ENCODE measurements around the gene DPP6.

DPP6 gene

DNA sequence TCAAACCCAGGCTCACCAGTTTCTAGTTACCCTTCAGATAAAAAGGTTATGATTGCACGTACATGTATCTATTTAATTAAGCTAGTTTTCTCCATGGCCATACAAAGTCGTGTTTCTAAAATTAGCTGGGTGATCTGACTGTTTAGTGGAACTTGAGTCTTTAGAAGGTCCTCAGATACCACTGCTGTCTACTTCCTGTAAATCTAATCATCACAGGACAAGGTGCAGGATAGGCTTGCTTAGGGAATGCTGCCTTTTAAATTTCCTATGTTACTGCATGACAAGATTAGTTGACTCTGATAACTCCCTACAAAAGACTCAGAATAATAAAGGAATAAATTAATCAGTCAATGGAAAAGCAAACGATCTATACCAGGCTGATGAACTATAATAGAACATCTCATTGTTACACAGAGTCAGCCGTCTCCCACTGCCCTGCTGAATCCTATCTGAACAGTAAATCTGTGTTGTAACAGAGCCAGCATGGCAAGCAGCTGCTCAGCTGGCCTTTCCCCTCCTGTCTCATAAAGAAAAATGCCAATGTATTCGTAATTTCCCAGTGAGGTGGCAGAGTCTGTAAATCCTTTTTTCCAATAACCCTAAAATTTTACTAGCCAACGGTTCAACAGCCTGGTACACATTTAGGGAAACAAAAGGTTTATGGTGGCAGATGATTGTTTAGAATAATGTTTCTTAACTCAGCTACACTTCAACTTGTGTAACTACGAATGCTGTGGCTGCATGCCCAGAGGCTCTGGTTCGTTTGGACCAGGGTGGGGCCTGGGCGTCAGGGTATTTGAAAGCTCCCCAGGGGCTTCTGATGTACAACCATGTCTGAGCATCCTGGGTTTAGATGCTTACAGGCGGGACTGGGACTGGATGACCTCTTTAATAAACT, 632.7 kb downstream of the DPP6 start:
- TF ChIP-seq, protein P1, sequence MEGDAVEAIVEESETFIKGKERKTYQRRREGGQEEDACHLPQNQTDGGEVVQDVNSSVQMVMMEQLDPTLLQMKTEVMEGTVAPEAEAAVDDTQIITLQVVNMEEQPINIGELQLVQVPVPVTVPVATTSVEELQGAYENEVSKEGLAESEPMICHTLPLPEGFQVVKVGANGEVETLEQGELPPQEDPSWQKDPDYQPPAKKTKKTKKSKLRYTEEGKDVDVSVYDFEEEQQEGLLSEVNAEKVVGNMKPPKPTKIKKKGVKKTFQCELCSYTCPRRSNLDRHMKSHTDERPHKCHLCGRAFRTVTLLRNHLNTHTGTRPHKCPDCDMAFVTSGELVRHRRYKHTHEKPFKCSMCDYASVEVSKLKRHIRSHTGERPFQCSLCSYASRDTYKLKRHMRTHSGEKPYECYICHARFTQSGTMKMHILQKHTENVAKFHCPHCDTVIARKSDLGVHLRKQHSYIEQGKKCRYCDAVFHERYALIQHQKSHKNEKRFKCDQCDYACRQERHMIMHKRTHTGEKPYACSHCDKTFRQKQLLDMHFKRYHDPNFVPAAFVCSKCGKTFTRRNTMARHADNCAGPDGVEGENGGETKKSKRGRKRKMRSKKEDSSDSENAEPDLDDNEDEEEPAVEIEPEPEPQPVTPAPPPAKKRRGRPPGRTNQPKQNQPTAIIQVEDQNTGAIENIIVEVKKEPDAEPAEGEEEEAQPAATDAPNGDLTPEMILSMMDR (IDR thresholded peaks at IDR 0.05; ENCODE audit: low read depth, low read length) = no peak
- Histone ChIP-seq H3K27ac (no peak overlapping the region), H3K36me3 (no peaks in the 10 kb centered on the region), H3K27me3 (ENCODE audit: insufficient read depth, low read depth, severe bottlenecking) (peaks cover 87% of the 10 kb centered on the region), H3K4me3 (ENCODE audit: low read depth, low read length) (no peak overlapping the region), H3K9me3 (ENCODE audit: severe bottlenecking) (no peaks in the 10 kb centered on the region)
- no peak for DNase-seq

- Histone ChIP-seq H3K27me3 (ENCODE audit: insufficient read depth, low read depth, severe bottlenecking) (peaks cover 87% of the 10 kb centered on the region), H3K9me3 (ENCODE audit: severe bottlenecking) (no peaks in the 10 kb centered on the region), H3K4me3 (ENCODE audit: low read depth, low read length) (no peak overlapping the region), H3K36me3 (no peaks in the 10 kb centered on the region), H3K27ac (no peak overlapping the region)
- no peak for DNase-seq
- TF ChIP-seq, protein P1 (IDR thresholded peaks at IDR 0.05; ENCODE audit: low read depth, low read length) = no peak
These were observed 633.3 kb downstream of the DPP6 start for GRCh38 chr7:154685564-154685901.

DNA sequence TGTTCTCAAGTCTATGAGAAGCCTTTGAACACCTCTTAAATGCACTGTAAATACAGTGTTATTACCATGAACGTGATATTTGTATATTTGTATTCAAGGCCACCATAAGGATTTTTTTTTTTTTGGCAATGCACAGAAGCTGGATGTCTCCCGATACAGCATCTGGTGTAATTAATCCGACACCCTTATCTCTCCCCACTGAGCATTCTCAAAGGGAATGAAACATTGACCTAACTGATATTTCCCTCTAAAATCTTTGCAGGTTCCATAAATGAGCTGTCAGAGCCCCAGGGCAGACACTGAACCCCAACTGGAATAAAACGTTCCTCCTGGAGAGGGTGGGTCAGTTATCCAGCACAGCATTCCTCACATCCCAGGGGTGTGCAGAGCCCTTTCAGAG, 634.1 kb downstream of the DPP6 start:
- Histone ChIP-seq H3K27me3 (ENCODE audit: insufficient read depth, low read depth, severe bottlenecking) (peaks cover 87% of the 10 kb centered on the region), H3K27ac (no peak overlapping the region), H3K36me3 (no peaks in the 10 kb centered on the region), H3K4me3 (ENCODE audit: low read depth, low read length) (no peak overlapping the region), H3K9me3 (ENCODE audit: severe bottlenecking) (no peaks in the 10 kb centered on the region)
- TF ChIP-seq, protein P1 (IDR thresholded peaks at IDR 0.05; ENCODE audit: low read depth, low read length) = no peak
- no peak for DNase-seq

- peaks cover 89% of the 10 kb centered on the region for H3K27me3 ChIP-seq (ENCODE audit: insufficient read depth, low read depth, severe bottlenecking)
- no peak overlapping the region for H3K27ac ChIP-seq
- no peaks in the 10 kb centered on the region for H3K36me3 ChIP-seq
- TF ChIP-seq, protein P1 (IDR thresholded peaks at IDR 0.05; ENCODE audit: low read depth, low read length) = no peak
- H3K9me3 ChIP-seq (ENCODE audit: severe bottlenecking) = no peaks in the 10 kb centered on the region
- H3K4me3 ChIP-seq (ENCODE audit: low read depth, low read length) = no peak overlapping the region
- no peak for DNase-seq
These were observed 636.8 kb downstream of the DPP6 start for GRCh38 chr7:154688952-154689351.

- no peak overlapping the region for H3K27ac ChIP-seq
- DNase-seq = no peak
- H3K36me3 ChIP-seq = no peaks in the 10 kb centered on the region
- H3K4me3 ChIP-seq (ENCODE audit: low read depth, low read length) = no peak overlapping the region
- H3K27me3 ChIP-seq (ENCODE audit: insufficient read depth, low read depth, severe bottlenecking) = peaks cover 90% of the 10 kb centered on the region
- H3K9me3 ChIP-seq (ENCODE audit: severe bottlenecking) = no peaks in the 10 kb centered on the region
- TF ChIP-seq, protein P1 (IDR thresholded peaks at IDR 0.05; ENCODE audit: low read depth, low read length) = no peak
These were observed 638.2 kb downstream of the DPP6 start for GRCh38 chr7:154690411-154690810.

DNA sequence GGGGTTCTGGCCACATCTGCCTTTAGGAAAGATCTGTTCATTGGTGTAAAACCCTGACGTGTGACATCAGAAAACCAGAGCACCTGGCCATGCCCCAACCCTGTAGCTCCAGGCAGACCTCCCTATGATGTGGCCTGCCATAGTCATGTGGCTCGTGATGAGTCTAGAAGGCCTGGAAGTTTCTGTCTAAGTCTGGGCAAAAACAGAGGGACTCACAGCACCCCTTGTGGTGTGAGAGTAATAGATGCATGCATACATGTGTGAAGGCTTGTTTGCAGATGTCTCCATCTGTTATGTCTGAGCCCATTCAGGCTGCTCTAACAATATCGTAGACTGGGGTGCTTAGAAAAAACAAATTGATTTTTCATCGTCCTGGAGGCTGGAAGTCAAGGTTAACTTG, 641.5 kb downstream of the DPP6 start:
- H3K27ac ChIP-seq = no peak overlapping the region
- no peaks in the 10 kb centered on the region for H3K36me3 ChIP-seq
- no peaks in the 10 kb centered on the region for H3K9me3 ChIP-seq (ENCODE audit: severe bottlenecking)
- H3K27me3 ChIP-seq (ENCODE audit: insufficient read depth, low read depth, severe bottlenecking) = peaks cover 96% of the 10 kb centered on the region
- H3K4me3 ChIP-seq (ENCODE audit: low read depth, low read length) = no peak overlapping the region
- no peak for DNase-seq
- TF ChIP-seq, protein P1 (IDR thresholded peaks at IDR 0.05; ENCODE audit: low read depth, low read length) = no peak
